Activated CD8-positive, alpha-beta memory T cell treated with anti-CD3 and anti-CD28 coated beads, Interleukin-2, amount 50 U/mL, for 4 hours (primary cell): ENCODE measurements around the gene WDPCP.
"Not testable (repeated sequence)": the region's sequence is repeated elsewhere in the genome, so short reads cannot be mapped to it uniquely, and the experiment has no call there.

Experiments
- DNase-seq: peaks from one replicate; pipeline ENCODE4 v3.0.0-alpha.2; 2020

WDPCP gene

DNA sequence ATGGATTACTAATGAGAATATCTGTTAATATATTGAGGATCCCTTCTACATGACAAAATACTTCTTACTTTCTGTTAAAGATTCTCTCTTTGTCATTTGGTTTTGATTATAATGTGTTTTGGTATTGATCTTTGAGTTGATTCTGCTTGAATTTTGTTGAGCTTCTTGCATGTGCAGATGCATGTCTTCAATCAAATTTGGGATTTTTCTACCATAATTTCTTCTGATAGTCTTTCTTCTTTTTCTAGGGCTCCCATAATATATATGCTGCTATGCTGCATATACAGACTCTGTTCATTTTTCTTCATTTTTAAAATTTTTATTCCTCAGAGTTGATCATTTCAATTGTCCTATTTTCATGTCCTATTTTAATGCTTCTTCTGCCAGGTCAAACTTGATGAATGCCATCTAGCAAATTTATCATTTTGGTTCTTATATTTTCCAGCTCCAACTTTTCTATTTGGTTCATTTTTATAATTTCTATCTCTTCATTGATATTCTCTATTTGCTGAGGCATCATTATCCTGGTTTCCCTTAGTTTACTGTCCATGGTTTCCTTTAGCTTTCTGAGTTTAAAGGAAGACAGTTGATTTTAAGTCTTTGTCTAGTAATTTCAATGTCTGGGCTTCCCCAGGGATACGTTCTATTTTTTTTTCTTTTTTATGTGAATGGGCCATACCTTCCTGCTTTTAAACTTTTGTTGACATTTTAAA is 244.7 kb downstream of the WDPCP start:
- DNase-seq: no peak

- DNase-seq: no peak
Measured at GRCh38 chr2:63340443-63340842, 247.8 kb downstream of the WDPCP start.

DNA sequence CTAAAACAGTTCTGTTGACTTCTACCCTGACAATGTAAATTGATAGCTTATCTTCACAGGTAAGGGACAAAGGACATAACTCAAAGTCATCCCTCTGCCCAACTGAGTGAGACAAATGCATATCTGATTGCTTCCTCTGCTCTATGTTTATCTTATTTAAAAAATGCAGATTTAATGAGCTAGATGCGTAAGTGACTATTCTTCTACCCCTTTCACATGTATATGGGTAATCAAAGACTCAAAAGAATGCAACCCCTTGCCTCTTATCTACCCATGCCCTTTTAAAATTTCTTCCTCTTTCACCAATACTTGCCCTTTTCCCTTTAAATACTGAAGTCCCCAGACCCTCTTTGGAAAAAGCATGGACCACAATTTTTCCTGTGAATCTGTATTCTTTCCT is 253.4 kb downstream of the WDPCP start:
- no peak for DNase-seq

GRCh38 chr2:63326473-63326872 is 261.8 kb downstream of the WDPCP start:
- DNase-seq: no peak

DNA sequence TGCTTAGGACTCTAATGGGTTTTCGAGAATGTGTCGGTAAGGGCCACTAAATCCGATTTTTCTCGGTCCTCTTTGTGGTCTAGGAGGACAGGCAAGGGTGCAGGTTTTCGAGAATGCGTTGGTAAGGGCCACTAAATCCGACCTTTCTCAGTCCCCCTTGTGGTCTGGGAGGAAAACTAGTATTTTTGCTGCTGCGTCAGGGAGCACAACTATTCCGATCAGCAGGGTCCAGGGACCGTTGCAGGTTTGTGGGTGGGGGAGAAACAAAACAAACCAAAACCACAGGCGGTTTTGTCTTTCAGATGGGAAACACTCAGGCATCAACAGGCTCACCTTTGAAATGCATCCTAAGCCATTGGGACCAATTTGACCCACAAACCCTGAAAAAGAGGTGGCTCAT is 264.6 kb downstream of the WDPCP start:
- not testable (repeated sequence) for DNase-seq

DNA sequence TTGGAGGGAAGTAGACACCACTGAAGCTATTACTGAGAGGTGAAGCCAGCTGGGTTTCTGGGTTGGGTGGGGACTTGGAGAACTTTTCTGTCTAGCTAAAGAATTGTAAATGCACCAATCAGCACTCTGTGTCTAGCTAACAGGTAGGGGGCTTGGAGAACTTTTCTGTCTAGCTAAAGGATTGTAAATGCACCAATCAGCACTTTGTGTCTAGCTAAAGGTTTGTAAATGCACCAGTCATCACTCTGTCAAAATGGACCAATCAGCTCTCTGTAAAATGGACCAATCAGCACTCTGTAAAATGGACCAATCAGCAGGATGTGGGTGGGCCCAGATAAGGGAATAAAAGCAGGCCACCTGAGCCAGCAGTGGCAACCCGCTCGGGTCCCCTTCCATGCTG is 266.3 kb downstream of the WDPCP start:
- DNase-seq: not testable (repeated sequence)

- DNase-seq: no peak
Measured at GRCh38 chr2:63320669-63321068, 267.6 kb downstream of the WDPCP start.

DNA sequence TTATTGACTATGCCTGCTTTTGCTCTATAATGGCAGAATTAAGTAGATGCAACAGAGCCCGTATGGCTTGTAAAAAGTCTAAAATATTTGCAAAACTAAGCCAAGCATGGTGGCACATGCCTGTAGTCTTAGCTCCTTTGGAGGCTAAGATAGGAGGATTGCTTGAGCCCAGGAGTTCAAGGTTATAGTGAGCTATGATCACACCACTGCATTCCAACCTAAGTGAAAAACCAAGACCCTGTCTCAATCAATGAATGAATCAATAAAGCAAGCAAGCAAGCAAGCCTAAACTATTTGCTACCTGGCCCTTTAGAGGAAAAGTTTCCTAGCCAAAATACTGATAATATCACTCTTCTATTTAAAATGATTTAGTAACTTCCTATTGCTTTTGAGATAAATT is 277.7 kb downstream of the WDPCP start:
- DNase-seq: no peak

GRCh38 chr2:63301481-63301880 is 286.8 kb downstream of the WDPCP start:
- DNase-seq: no peak

GRCh38 chr2:63300835-63301234 is 287.4 kb downstream of the WDPCP start:
- DNase-seq: no peak

DNA sequence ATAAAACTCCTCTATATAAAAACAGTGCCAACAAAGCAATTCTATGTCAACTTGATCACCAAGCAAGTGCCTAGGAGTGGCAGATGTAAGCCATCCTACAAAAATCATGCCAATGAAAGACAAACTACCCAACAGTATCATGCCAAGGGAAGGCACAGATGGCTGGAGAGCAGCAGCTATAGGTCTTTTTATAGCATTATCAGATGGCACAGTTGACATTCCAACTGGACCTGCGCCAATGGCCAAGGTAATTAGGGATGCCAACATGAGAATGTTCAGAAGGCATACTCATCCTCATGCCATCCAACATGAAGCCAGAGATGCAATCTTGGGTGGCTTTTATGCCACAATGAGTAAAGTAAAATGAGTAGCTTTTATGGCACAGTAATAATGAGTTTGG is 300.3 kb downstream of the WDPCP start:
- no peak for DNase-seq

- not testable (repeated sequence) for DNase-seq
Measured at GRCh38 chr2:63286520-63286919, 301.8 kb downstream of the WDPCP start.

GRCh38 chr2:63283273-63283672 is 305.0 kb downstream of the WDPCP start:
- DNase-seq: no peak

DNA sequence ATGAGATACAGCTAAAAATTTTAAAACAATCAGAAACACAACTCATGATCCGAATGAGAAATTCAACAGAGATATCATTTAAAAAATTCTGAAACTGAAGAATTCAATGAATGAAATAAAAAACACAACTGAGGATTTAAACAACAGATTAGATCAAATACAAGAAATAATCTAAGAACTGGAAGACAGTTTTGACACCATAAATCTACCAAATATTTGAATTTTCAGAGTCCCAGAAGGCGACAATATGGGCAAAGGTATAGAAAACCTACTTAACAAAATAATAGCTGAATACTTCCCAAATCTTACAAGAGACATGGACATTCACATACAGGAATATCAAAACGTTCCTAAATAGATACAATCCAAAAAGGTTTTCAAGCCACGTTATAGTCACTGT is 315.7 kb downstream of the WDPCP start:
- DNase-seq: no peak

DNA sequence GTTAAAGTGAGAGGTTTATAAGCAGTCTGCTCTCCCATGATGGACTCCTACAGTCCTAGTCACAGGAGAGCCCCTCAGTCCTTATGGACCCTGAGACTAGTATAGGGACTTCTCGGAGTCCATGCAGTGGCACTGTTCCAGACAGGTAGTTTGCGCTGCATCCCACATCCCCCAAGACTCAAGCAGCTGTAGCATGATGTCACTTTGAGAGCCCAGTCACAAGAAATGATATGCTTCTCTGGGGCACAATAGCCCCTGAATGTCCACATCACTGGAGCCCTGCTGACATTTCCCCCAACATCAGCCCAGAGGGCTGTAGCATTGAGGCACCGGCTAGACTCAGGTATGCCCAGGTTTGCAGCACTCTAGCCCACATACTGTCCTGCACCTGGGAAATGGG is 317.6 kb downstream of the WDPCP start:
- DNase-seq: no peak

DNA sequence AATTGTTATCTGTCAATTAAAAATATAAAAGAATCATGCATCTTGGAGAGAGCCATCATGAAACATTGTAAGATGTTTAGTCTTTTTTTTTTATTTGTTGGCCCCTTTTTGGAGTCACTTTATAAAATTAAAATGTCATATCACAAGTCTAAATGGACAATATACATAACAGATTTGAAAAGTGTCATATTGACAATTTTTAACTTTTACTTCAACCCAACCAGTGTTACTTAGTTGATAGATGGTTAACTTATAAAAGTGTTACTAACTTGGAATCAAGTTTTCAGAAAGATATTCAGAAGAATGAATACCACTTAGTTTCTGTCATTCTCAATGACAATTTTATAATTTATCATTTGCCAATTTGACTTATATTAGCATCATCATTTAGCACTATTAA is 319.3 kb downstream of the WDPCP start:
- DNase-seq: no peak

GRCh38 chr2:63261137-63261621 is 327.1 kb downstream of the WDPCP start:
- DNase-seq: no peak

GRCh38 chr2:63257473-63257872 is 330.8 kb downstream of the WDPCP start:
- DNase-seq: no peak

- DNase-seq: no peak
Measured at GRCh38 chr2:63249161-63249560, 339.1 kb downstream of the WDPCP start.

DNA sequence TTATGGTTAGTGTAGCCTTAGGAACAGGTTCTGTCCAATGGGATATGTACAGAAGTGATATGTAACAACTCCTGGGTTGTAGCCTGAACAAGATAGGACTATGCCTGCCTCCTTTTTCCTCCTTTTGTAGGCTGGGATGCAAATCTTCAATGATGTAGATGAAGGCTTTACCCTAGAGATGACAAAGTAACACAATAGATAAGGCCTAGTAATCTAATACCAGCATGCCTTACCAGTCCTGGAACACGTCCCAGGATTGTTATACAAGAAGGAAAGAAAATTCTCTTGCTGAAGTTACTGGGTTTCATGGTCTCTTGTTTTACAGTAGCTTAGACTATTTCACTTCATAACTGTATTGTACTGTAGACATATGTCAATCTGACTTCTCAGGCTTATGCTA is 345.5 kb downstream of the WDPCP start:
- DNase-seq: no peak

GRCh38 chr2:63225964-63226686 is 362.2 kb downstream of the WDPCP start:
- DNase-seq: no peak

DNA sequence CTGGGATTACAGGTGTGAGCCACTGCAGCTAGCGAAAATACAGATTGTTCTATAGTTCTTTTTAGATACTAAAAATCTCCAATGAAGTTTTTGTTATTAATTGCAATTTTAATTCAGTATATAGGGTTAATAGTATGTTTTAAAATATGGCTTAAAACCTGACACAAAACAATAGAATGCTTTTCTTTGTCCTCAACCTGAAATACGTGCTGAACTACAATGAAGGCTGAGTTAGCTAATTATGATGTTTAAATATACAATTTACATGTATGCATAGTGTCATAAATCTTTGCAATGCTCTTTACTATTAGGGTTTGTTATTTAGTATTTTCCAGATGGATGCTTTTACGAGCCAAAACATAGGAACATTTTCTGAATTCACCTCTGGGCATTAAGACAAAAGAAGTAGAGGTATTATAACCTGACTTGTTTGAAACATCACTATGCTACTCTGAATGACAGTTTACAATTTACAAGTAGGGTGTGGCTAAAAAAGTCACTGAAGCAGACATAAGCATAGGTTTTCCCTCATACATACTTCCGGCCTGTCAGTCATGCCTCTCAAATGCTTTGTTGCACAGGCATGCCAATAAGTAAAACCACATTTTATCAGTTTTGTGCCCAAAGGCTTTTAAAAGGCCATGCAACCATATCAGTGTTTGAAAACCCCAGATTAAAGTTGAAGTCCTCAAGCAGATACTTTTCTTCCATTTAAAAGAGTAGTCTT is 369.3 kb downstream of the WDPCP start:
- DNase-seq: no peak

GRCh38 chr2:63195310-63195709 is 393.0 kb downstream of the WDPCP start:
- DNase-seq: no peak

DNA sequence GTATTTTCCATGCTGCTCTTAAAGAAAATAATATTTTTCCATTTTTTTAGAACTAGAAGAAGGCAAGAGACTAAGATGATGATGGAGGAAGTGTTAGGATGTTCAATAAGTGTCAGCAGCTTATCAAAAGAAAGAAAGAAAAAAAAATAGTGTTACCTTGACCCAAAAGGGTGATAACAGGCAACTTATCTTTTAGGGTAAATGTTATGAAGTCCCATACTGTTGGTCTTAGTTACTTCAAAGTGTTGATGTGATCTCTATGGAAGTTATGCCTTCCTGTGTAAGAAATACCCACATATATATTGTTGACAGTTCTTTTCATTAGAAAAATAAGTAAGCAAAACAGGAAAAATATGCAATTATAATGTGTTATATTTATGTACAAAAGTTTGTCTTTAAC is 394.1 kb downstream of the WDPCP start:
- DNase-seq: no peak
